ENCODE measurements around the gene UST. TPM values are rescaled to one million over a fixed set of nuclear protein-coding genes. Genes with fewer than 3 reads are reported as not detected.
A peak's percentile ranks its signal among the peaks of the same experiment; 100 is the strongest.
"Not testable (repeated sequence)": the region's sequence is repeated elsewhere in the genome, so short reads cannot be mapped to it uniquely, and the experiment has no call there.

The UST gene
- total RNA-seq, 1 donor from 2014 or later, result under 0.01 TPM

- DNase-seq (ENCODE audit: low read depth in 2 of 2), result peak in 1 of 2 donors; percentile 24
Measured at GRCh38 chr6:149032599-149033405, 286.0 kb downstream of the UST start.

- no peak for DNase-seq (ENCODE audit: low read depth in 2 of 2)
Measured at GRCh38 chr6:149033454-149033853, 286.6 kb downstream of the UST start.

GRCh38 chr6:149035766-149036165 is 288.9 kb downstream of the UST start:
- DNase-seq (ENCODE audit: low read depth in 2 of 2), result no peak

GRCh38 chr6:149037051-149037671 is 290.3 kb downstream of the UST start:
- DNase-seq (ENCODE audit: low read depth in 2 of 2), result no peak

GRCh38 chr6:149039025-149039424 is 292.2 kb downstream of the UST start:
- DNase-seq (ENCODE audit: low read depth in 2 of 2), result not testable (repeated sequence)

- no peak for DNase-seq (ENCODE audit: low read depth in 2 of 2)
Measured at GRCh38 chr6:149041953-149042352, 295.1 kb downstream of the UST start.

- DNase-seq (ENCODE audit: low read depth in 2 of 2), result peak; percentile 30 to 38
Measured at GRCh38 chr6:149043476-149044130, 296.8 kb downstream of the UST start.

GRCh38 chr6:149044528-149044927 is 297.7 kb downstream of the UST start:
- no peak for DNase-seq (ENCODE audit: low read depth in 2 of 2)

GRCh38 chr6:149045404-149045803 is 298.6 kb downstream of the UST start:
- no peak for DNase-seq (ENCODE audit: low read depth in 2 of 2)

GRCh38 chr6:149046164-149046821 is 299.5 kb downstream of the UST start:
- no peak for DNase-seq (ENCODE audit: low read depth in 2 of 2)

- no peak for DNase-seq (ENCODE audit: low read depth in 2 of 2)
Measured at GRCh38 chr6:149046822-149047246, 300.0 kb downstream of the UST start.

GRCh38 chr6:149049230-149049629 is 302.4 kb downstream of the UST start:
- peak in 1 of 2 donors; percentile 33 for DNase-seq (ENCODE audit: low read depth in 2 of 2)

GRCh38 chr6:149050160-149050559 is 303.3 kb downstream of the UST start:
- no peak for DNase-seq (ENCODE audit: low read depth in 2 of 2)

- no peak for DNase-seq (ENCODE audit: low read depth in 2 of 2)
Measured at GRCh38 chr6:149052350-149053106, 305.7 kb downstream of the UST start.

- no peak for DNase-seq (ENCODE audit: low read depth in 2 of 2)
Measured at GRCh38 chr6:149053848-149054558, 307.2 kb downstream of the UST start.

GRCh38 chr6:149054559-149055194 is 307.8 kb downstream of the UST start:
- DNase-seq (ENCODE audit: low read depth in 2 of 2), result no peak

- DNase-seq (ENCODE audit: low read depth in 2 of 2), result no peak
Measured at GRCh38 chr6:149055195-149055899, 308.5 kb downstream of the UST start.

- DNase-seq (ENCODE audit: low read depth in 2 of 2), result no peak
Measured at GRCh38 chr6:149056777-149057463, 310.1 kb downstream of the UST start.

GRCh38 chr6:149057464-149057840 is 310.6 kb downstream of the UST start:
- DNase-seq (ENCODE audit: low read depth in 2 of 2), result no peak
